Vagina (tissue), 2 donors: Measurements from ENCODE around the gene LAMA2.

Experiments used
- CTCF ChIP-seq, 3 experiments: fragments of 450-650 bp in 2 of 3; fragments of 200-600 bp in 1 of 3; sonication (generic) in 1 of 3; IDR thresholded peaks; one replicate each; pipeline ENCODE4 v1.5.1; 2017 to 2019; ENCODE audit warnings: antibody characterized with exemption in 3 of 3, mild to moderate bottlenecking in 2 of 3, moderate library complexity in 2 of 3
- POLR2A ChIP-seq, 2 donors: fragments of 450-650 bp; IDR thresholded peaks; one replicate each; pipeline ENCODE4 v1.6.1; 2017; ENCODE audit warnings: antibody characterized with exemption in 2 of 2, mild to moderate bottlenecking in 2 of 2, moderate library complexity in 2 of 2
- POLR2AphosphoS5 ChIP-seq, 2 donors: sonication (generic); formaldehyde crosslinking; IDR thresholded peaks; one replicate each; pipeline ENCODE4 v1.9.0; 2017; ENCODE audit warnings: antibody characterized with exemption in 2 of 2, mild to moderate bottlenecking in 2 of 2, low read depth in 1 of 2; ENCODE audit not compliant: insufficient read depth in 1 of 2

- no peak for TF ChIP-seq POLR2A (IDR thresholded peaks at IDR 0.05)
- TF ChIP-seq POLR2AphosphoS5 (IDR thresholded peaks at IDR 0.05; ENCODE audit: insufficient read depth in 1 of 2, low read depth in 1 of 2): no peak
- no peak for TF ChIP-seq CTCF (IDR thresholded peaks at IDR 0.05)
Observed at GRCh38 chr6:129494099-129494498, 611.2 kb downstream of the LAMA2 start.
